ENCODE results near the gene KIR2DL1. TPM values are rescaled to one million over a fixed set of nuclear protein-coding genes. Genes with fewer than 3 reads are reported as not detected.

The KIR2DL1 gene
- total RNA-seq, 1 experiment from 2014 or later: not detected

- H3K36me3 Mint-ChIP-seq (ENCODE audit: insufficient read depth in 1 of 3, low read depth in 3 of 3): peaks cover 18 to 49% (median 20%) of the 10 kb centered on the region in 3 experiments; a peak in 6 of 7 replicates
Measured at GRCh38 chr19:54803410-54803809, 33.8 kb downstream of the KIR2DL1 start, which contains the start of gene KIR2DL4. TSS of gene KIR2DL4 (plus strand) at chr19:54803610. CDS start at chr19:54803652, 42 bp downstream.

More at GRCh38 chr19:54803410-54803809, 33.8 kb downstream of the KIR2DL1 start, which contains the start of gene KIR2DL4:
- Mint-ChIP-seq H3K27ac (no peak within 1 kb of the TSS), H3K27me3 (ENCODE audit: low read depth) (peaks cover 5% of the 10 kb centered on the region; the same call in 1 of the 2 replicates), H3K4me1 (no peaks in the 10 kb centered on the region), H3K9me3 (peaks cover 68 to 72% of the 10 kb centered on the region in 2 experiments), H3K4me3 (no peak within 1 kb of the TSS; a peak in 1 of 5 replicates)
- Histone ChIP-seq H3K9ac (ENCODE audit: extremely low read depth, insufficient read length, low read length) (no peak within 1 kb of the TSS), H4K91ac (ENCODE audit: insufficient read length, low read depth, low read length) (no peak within 1 kb of the TSS), H3K4ac (ENCODE audit: low read depth, low read length) (no peak within 1 kb of the TSS), H3K23ac (ENCODE audit: insufficient read length, low read depth, low read length) (no peak within 1 kb of the TSS), H3K14ac (ENCODE audit: insufficient read depth, low read length) (no peak within 1 kb of the TSS), H3K18ac (ENCODE audit: insufficient read length, low read depth, low read length) (no peak within 1 kb of the TSS), H2BK5ac (ENCODE audit: insufficient read length, low read length) (no peak within 1 kb of the TSS), H3K56ac (ENCODE audit: insufficient read length, low read depth, low read length) (no peak within 1 kb of the TSS), H4K5ac (ENCODE audit: insufficient read length, low read depth, low read length) (no peak within 1 kb of the TSS), H2BK15ac (ENCODE audit: low read depth, low read length) (no peak within 1 kb of the TSS), H3K27ac (ENCODE audit: insufficient read length, low read depth, low read length) (no peak within 1 kb of the TSS), H2BK20ac (ENCODE audit: low read depth, low read length, poor library complexity, severe bottlenecking) (no peak within 1 kb of the TSS), H2AFZ (ENCODE audit: low read length) (no peak within 1 kb of the TSS), H2BK120ac (ENCODE audit: low read depth, low read length, poor library complexity, severe bottlenecking) (no peak within 1 kb of the TSS), H4K8ac (replicated peaks; ENCODE audit: insufficient read length, low read depth, low read length) (no peak within 1 kb of the TSS), H3K4me2 (ENCODE audit: insufficient read depth, insufficient read length, low read length) (no peak within 1 kb of the TSS), H4K20me1 (ENCODE audit: control insufficient read depth, insufficient read depth, insufficient read length) (no peaks in the 10 kb centered on the region), H3K27me3 (ENCODE audit: insufficient read depth, low read length) (no peaks in the 10 kb centered on the region), H3K9me3 (ENCODE audit: control insufficient read depth, low read depth, low read length) (peaks cover 84% of the 10 kb centered on the region), H3T11ph (ENCODE audit: low read length) (no peak within 1 kb of the TSS), H2AK5ac (ENCODE audit: insufficient read length, low read length) (no peak within 1 kb of the TSS), H3K79me2 (ENCODE audit: insufficient read depth, low read length) (no peaks in the 10 kb centered on the region), H3K4me1 (ENCODE audit: insufficient read depth, low read length) (no peaks in the 10 kb centered on the region), H3K23me2 (ENCODE audit: insufficient read length, low read depth, low read length, poor library complexity, severe bottlenecking) (no peaks in the 10 kb centered on the region), H3K79me1 (ENCODE audit: insufficient read depth, low read depth, low read length, poor library complexity, severe bottlenecking) (no peaks in the 10 kb centered on the region), H2BK12ac (ENCODE audit: insufficient read length, low read depth, low read length) (no peak within 1 kb of the TSS)
- no peak for DNase-seq
- TF ChIP-seq CTCF (conservative IDR thresholded peaks at IDR 0.05): no peak
- no CpG with 5 or more reads among the region's 10 CpGs for WGBS (ENCODE audit: extremely low coverage, insufficient read length, low lambda C conversion rate)

Measured in H9 (cell line).